ENCODE data around the gene DNM1. TPM values are rescaled to one million over a fixed set of nuclear protein-coding genes. Genes with fewer than 3 reads are reported as not detected.
"Not testable (repeated sequence)": the region's sequence is repeated elsewhere in the genome, so short reads cannot be mapped to it uniquely, and the experiment has no call there.

The DNM1 gene
- total RNA-seq, 1 experiment from 2014 or later = 20.6 TPM

DNA sequence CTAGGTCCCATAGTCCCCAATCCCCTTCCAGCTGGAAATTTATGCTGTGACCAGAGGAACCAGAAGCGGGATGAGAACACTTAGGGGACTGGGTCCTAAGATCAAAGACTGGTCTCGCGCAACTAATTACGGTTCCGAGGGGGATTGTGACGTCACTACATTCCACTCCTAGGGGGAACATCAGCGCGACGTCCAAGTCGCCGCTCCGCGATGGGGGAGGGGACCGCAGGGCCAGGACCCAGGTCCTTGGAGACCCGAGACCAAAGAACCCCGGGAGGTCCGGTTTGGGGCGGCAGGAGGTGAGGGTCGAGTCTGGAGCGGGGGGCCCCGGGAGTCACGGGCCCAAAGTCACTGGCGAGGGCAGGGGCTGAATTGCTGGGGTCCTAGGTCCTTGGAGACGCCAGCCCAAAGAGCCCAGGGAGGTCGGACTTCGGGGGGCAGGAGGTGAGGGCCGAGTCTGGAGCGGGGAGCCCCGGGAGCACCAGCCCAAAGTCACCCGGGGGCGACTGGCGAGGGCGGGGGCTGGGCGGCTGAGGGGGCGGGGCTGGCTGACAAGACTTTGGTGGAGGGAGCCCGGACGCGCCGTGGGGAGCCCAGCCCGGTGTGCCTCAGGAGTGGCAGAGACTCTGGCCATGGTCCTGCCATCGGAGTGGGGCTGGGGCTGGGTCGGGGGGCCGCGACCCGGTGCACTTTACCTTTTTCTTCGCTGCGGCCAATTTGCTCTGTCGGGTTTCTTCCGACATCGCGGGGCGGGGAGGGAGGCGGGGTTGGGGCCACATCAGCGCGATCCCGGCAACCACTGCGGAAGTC lies 72.2 kb downstream of the DNM1 start, which contains the start of gene GOLGA2:
GOLGA2 (minus strand) TSS at position 810 of the 810 bp plus-strand sequence; CDS start at position 779, 31 bp downstream.
- DNase-seq (ENCODE audit: low spot score) = peak; percentile 57

DNA sequence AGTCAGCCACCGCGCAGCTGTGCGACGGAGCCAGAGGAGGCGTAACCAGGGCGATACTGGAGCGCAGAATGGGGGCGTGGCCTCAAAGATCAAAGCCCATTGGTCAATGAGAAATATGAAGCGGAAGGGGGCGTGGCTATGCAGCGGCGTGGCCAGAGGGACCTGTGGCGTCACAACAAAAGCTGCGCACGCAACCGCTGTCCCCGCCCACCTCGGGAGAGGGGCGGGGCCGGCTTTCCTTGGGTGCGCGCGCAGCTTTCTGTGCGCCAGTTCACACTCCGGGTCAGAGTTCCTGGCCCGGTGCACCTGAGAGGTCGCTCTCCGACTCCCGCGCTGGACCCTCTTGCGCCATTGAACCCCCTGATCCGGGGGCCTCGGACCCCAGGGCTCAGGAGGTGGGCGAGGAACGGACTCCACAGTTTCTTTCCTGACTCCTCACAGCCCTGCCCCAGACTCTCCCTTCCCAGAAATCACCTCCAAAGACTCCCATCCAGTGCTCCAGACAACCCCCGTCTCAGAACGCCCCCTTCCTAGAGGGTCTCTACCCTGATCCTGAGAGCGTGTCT lies 72.9 kb downstream of the DNM1 start, which contains the start of gene SWI5:
SWI5 (plus strand) TSS at position 269 of the 566 bp plus-strand sequence.
- peak; percentile 100 for DNase-seq (ENCODE audit: low spot score)

DNA sequence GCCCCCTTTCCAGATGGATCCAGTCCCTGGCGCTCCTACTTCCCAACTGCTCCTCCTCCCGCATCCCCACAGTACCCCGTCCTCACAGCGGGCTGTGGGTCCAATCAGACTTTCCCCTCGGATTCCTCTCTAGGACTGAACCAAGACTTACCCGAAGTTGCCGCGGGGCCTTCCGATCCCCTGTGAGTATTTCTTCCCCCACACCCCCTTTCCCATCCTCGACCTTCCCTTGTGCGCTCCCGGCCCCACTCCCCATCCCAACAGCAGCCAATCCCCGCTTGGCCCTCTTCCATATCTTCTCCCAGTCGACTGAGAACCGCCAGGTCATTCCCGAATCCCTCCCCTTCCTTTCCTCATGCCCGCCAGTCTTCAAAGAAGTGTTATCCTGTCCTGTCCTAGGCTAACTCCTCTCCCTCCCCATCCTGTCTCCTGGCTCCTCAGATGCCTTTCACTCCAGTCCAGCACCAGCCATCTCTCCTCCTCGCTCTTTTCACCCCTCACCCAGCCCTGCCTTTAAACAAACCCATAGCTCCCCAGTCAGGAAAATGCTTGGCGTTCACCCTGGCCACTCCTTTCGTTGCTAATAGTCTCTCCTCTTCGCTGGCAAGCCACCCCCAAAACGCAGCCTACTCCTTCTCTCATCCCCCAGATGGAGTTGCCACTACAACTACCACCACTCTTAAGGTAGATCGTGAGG lies 73.5 kb downstream of the DNM1 start:
- peak; percentile 65 for DNase-seq (ENCODE audit: low spot score)

GRCh38 chr9:128279088-128280073 lies 76.2 kb downstream of the DNM1 start:
- DNase-seq (ENCODE audit: low spot score) = not testable (repeated sequence)

GRCh38 chr9:128280084-128280622 lies 77.0 kb downstream of the DNM1 start:
- DNase-seq (ENCODE audit: low spot score) = no peak

DNA sequence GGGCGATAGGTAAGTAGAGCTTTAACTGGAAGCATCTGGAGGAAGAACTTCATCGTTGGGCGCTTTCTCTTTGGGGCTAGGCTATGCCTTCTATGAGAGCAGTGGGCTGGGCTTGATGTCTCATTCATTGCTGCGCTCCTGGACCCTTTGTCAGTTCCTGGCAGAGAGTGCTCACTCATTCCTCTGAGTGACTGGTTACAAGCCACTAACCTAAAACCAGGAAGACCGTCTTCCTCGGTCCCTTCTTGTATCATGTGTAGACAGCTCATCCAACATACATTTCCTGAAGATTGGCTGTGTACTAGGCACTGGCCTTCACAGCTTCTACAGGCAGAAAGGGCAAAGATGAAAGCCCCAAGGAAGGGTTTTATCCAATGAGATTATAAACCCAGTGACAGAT lies 79.3 kb downstream of the DNM1 start:
- no peak for DNase-seq (ENCODE audit: low spot score)

- no peak for DNase-seq (ENCODE audit: low spot score)
Observed at GRCh38 chr9:128285033-128285784, 82.0 kb downstream of the DNM1 start.

GRCh38 chr9:128286440-128286839 lies 83.3 kb downstream of the DNM1 start:
- DNase-seq (ENCODE audit: low spot score) = no peak

GRCh38 chr9:128288273-128289004 lies 85.3 kb downstream of the DNM1 start:
- DNase-seq (ENCODE audit: low spot score) = no peak

- DNase-seq (ENCODE audit: low spot score) = no peak
Observed at GRCh38 chr9:128292009-128292408, 88.8 kb downstream of the DNM1 start.

- DNase-seq (ENCODE audit: low spot score) = no peak
Observed at GRCh38 chr9:128293091-128293490, 89.9 kb downstream of the DNM1 start.

DNA sequence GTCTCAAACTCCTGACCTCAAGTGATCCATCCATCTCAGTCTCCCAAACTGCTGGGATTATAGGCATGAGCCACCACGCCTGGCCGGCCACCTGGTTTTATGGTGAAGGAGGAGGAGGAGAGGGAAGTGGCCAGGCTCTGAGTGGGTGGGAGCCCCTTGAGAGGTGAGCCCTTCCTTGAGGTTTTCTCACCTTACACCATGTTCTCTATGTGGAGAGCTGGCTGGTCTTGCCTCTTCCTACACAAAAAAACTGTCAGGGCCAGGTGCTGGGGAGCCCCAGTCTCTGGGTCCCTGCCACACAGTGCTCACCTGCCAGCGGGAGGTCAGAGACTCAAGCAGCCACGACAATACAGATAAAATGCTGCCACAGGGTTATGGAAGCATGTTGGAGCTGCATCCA lies 91.0 kb downstream of the DNM1 start:
- no peak for DNase-seq (ENCODE audit: low spot score)

DNA sequence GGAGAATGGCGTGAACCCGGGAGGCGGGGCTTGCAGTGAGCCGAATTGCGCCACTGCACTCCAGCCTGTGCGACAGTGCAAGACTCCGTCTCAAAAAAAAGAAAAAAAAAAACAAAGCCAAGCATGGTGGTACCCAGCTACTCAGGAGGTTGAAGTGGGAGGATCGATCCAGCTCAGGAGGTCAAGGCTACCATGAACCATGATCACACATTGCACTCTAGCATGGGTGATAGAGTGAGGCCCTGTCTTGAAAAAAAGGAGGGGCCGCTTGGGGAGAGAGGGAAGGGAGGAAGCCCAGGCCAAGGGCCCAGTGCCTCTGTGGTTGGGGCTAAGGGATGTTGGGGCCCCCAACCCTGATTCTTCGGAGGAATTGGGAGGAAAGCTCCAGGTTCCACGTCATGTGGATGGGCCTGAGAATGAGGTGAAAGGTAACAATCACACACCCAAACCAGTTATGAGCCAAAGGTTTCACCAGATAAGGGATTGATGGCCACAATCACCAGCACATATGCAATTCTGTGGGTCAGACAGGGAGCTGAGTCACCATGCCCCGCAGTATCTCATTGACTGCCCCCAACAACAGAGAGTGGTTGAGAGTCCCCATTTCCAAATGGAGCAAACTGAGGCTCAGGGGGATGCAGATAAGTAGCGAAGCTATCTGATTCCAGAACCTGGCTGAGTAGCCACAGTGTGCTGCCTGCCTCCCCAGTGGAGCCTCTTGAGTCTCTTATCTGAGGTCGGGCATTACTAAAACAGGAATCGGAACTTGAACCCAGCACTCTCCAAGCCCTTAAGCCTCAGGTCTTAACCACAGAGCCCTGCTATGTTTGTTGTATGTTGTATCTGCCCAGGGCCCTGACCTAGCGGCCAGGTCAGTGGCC lies 93.4 kb downstream of the DNM1 start:
- no peak for DNase-seq (ENCODE audit: low spot score)

GRCh38 chr9:128297221-128297773 lies 94.1 kb downstream of the DNM1 start:
- no peak for DNase-seq (ENCODE audit: low spot score)

DNA sequence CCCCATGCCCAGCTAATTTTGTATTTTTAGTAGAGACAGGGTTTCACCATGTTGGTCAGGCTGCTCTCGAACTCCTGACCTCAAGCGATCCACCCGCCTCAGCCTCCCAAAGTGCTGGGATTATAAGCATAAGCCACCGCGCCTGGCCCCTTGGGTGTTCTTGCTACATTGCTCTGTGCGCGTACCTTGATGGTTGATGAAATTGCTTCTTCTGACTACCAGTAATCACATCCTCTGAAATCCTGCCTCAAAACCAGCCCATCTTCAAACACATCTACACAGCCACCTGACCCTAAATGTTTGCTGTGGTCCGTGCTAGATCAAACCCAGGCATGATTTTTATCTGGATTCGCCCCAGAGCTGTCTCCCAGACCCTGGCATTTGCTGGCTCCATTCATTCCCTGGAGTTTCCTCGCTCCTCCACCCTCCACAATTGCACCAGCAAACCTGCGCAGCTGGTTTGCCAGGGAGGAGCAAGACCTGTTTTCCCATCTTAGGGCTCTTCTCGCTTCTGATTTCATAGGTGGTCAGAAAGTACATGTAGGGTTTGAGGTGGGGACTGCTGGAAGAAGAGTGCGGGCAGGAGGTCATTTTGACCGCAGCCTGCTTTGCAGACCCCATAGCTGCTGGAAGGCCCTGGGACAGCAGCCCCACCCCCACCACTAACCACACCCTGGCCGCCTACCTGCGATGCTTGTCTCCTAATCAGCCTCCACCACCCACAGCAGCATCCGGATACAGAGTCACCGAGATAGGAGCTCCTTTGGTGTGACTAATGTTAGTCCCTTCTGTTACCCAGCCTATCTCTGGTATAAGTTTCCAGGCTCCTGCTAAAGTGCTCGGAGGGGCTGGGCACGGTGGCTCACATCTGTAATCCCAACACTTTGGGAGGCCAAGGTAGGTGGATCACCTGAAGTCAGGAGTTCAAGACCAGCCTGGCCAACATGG lies 95.6 kb downstream of the DNM1 start:
- DNase-seq (ENCODE audit: low spot score) = no peak

DNA sequence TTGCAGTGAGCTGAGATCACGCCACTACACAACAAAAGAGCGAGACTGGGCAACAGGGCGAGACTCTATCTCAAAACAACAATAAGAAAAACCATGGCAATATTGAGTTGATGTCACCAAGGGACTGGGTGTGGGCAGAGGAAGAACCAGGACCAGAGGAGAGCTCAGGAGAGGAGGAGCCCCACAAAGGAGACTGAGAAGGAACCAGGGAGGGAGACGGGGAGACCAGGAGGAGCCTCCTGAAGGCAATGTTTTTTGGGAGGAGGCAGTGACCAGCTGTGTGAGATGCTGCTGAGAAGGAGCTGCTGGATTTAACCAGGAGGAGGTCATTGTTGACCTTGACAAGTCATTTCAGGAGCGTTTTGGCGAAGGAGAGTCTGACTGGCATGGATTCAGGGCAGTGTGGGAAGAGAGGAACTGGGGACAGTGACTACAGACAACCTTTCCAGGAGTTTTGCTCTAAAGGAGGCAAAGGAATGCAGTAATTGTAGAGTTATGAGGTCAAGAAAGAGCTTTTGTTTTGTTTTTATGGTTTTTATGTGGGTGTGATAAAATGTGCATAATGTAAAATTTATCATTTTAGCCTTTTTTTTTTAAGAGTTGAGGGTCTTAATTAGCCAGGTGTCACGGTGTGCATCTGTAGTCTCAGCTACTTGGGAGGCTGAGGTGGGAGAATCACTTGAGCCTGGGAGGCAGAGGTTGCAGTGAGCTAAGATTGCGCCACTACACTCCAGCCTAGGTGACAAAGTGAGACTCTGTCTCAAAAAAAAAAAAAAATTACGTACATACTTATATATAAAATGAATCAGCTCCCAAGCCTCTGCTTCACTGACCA lies 101.2 kb downstream of the DNM1 start:
- DNase-seq (ENCODE audit: low spot score) = peak; percentile 38

Measured in A172 (cell line).